Measurements from ENCODE around the gene MTOR. TPM values are rescaled to one million over a fixed set of nuclear protein-coding genes. Genes with fewer than 3 reads are reported as not detected.

MTOR gene
- total and polyA plus RNA-seq, 2 of the 8 experiments (the other 6 are each of a cell fraction or from before 2014, with no cell fraction given), result 44.2 to 76.8 TPM

GRCh38 chr1:11101347-11101746, 161.0 kb downstream of the MTOR start:
- POLR2A ChIA-PET (ENCODE audit: partially characterized antibody), result interaction anchor here (1.3 to 1.7 kb wide), 2 partner anchors 9 to 41 kb away, joined by 7 to 9 read pairs; partner anchors contain the start of gene SRM
- no peaks in the 10 kb centered on the region; the same call in 1 of the 2 replicates for H3K79me1 ChIP-seq (ENCODE audit: low read depth, low read length)
- no peak for DNase-seq (ENCODE audit: low read depth in 1 of 2, low spot score in 2 of 2)
- H3K23me2 ChIP-seq (ENCODE audit: low read depth, low read length), result no peaks in the 10 kb centered on the region; the same call in 1 of the 2 replicates
- H3K4me2 ChIP-seq (ENCODE audit: insufficient read depth in 1 of 2, low read depth in 2 of 2, low read length in 2 of 2), result no peak overlapping the region
- no peak overlapping the region for H2AFZ ChIP-seq (ENCODE audit: low read length)
- no peak for FAIRE-seq
- H2BK5ac ChIP-seq (ENCODE audit: low read depth, low read length), result no peak overlapping the region
- no peaks in the 10 kb centered on the region for H3K9me3 ChIP-seq (ENCODE audit: insufficient read depth in 2 of 2, low read depth in 1 of 2, low read length in 1 of 2)
- H4K8ac ChIP-seq (ENCODE audit: extremely low read depth, insufficient read depth, low read length), result no peak overlapping the region
- H3K79me2 ChIP-seq (ENCODE audit: control insufficient read depth in 1 of 2, insufficient read depth in 2 of 2, low read length in 2 of 2), result peaks cover 5 to 17% of the 10 kb centered on the region in 2 experiments
- WGBS, 2 experiments (ENCODE audit: extremely low coverage in 1 of 2, insufficient coverage in 1 of 2, insufficient read length in 1 of 2, insufficient replicate concordance in 2 of 2, low coverage in 1 of 2, low lambda C conversion rate in 2 of 2, missing lambda C conversion rate in 1 of 2), result 95% methylated on average over 6 of the region's 6 CpGs; no CpG with 5 or more reads in 1 of the 2 experiments
- no peak overlapping the region for H2BK20ac ChIP-seq (ENCODE audit: low read length)
- no peak overlapping the region for H3K4me3 ChIP-seq (ENCODE audit: extremely low read depth in 1 of 4, insufficient read depth in 2 of 4, low read depth in 3 of 4, low read length in 4 of 4)
- no peaks in the 10 kb centered on the region for H3K27me3 ChIP-seq (replicated peaks in 1 of 4; ENCODE audit: control insufficient read depth in 3 of 4, extremely low read depth in 1 of 4, insufficient read depth in 3 of 4, low read length in 3 of 4)
- H4K5ac ChIP-seq (ENCODE audit: insufficient read length, low read depth, low read length), result no peak overlapping the region
- peaks cover 0 to 21% (median 8%) of the 10 kb centered on the region in 4 experiments; a peak in 5 of 8 replicates for H3K36me3 ChIP-seq (ENCODE audit: control insufficient read depth in 2 of 4, insufficient read depth in 4 of 4, low read length in 3 of 4)
- H2BK120ac ChIP-seq (replicated peaks; ENCODE audit: low read depth, low read length), result no peak overlapping the region
- H3K56ac ChIP-seq (replicated peaks; ENCODE audit: insufficient read length, low read depth, low read length), result no peak overlapping the region
- no peak overlapping the region for H3K23ac ChIP-seq (ENCODE audit: insufficient read length)
- H4K91ac ChIP-seq (replicated peaks; ENCODE audit: insufficient read length, low read length), result no peak overlapping the region
- H3K4ac ChIP-seq (replicated peaks; ENCODE audit: insufficient read length, low read depth, low read length), result no peak overlapping the region
- H3K9ac ChIP-seq (replicated peaks in 1 of 4; ENCODE audit: extremely low read depth in 1 of 4, low read depth in 3 of 4, low read length in 3 of 4), result no peak overlapping the region
- H3K18ac ChIP-seq (ENCODE audit: extremely low read depth, low read length), result no peak overlapping the region
- H2BK15ac ChIP-seq (ENCODE audit: low read length), result no peak overlapping the region
- peaks cover 0 to 6% (median 1%) of the 10 kb centered on the region in 4 experiments; a peak in 3 of 7 replicates for H3K4me1 ChIP-seq (replicated peaks in 1 of 4; ENCODE audit: control insufficient read depth in 3 of 4, insufficient read depth in 4 of 4, low read length in 3 of 4)
- H3K27ac ChIP-seq (ENCODE audit: low read depth, low read length), result no peak overlapping the region
- no peaks in the 10 kb centered on the region for H4K20me1 ChIP-seq (replicated peaks in 1 of 2; ENCODE audit: control insufficient read depth in 1 of 2, insufficient read depth in 2 of 2, low read length in 2 of 2)
- H2AK5ac ChIP-seq (ENCODE audit: low read depth, low read length), result no peak overlapping the region
- H3K14ac ChIP-seq (ENCODE audit: insufficient read length), result no peak overlapping the region
- H2BK12ac ChIP-seq (ENCODE audit: low read depth, low read length), result no peak overlapping the region
- CTCF ChIA-PET (ENCODE audit: partially characterized antibody), result interaction anchor here (0.6 to 1.3 kb wide), 3 partner anchors 40 to 1185 kb away, joined by 3 to 8 read pairs (median 3); no protein-coding TSS in a partner anchor
- TF ChIP-seq GABPA (IDR thresholded peaks at IDR 0.05; ENCODE audit: borderline replicate concordance, insufficient read depth, low read length), result no peak
- TF ChIP-seq TAF7 (optimal IDR thresholded peaks at IDR 0.05; ENCODE audit: borderline replicate concordance, low read depth, low read length), result no peak

All from H1 (cell line).